C1 segment of cervical spinal cord (tissue), 14 donors: Measurements from ENCODE around the gene VRK3.
"Not testable (repeated sequence)": the region's sequence is repeated elsewhere in the genome, so short reads cannot be mapped to it uniquely, and the experiment has no call there.

Source experiments
- DNase-seq, 14 donors: peaks; one replicate each; lab custom pipeline; 2025; lab: John Stamatoyannopoulos, UW

Gene VRK3

DNA sequence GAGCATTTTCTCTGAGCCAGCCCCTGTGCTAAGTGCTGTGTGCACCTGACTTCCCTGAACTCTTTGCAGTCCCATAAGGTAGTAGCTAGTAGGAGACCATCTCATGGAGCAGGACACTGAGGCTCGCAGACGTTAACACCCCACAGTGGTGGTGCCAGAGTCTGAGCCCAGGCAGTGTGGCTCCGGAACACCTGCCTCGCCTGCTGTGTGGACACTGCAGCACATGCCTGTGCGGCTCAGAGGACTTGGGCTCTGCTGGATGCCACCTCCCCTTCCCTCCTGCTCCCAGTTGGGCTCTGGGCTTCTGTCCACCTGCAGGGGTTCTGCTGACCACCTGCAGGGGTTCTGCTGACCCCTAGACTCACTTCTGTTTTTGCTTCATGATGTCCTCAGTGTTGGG, 37.2 kb downstream of the VRK3 start:
- no peak for DNase-seq

GRCh38 chr19:49987159-49987698, 37.9 kb downstream of the VRK3 start:
- DNase-seq, result peak in 11 of 14 donors; percentile 6 to 74 (median 38)

DNA sequence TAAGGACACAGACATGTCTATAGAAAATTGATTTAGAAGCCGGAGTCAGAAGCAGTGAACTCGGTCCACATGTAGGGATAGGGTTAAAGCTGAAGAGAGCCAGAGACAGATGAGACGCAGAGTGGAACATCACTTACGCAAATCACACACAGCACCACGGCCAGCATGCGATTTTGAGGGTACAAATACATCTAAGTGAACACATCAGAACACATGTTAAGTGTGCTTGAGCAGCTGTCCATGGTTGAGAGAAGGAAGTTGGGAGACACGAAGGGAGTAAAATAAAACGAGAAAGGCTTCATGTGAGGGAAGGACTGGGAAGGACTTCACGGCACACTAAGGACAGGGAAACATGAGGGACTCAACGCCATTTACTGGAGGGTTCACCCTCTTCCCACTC, 38.8 kb downstream of the VRK3 start:
- no peak for DNase-seq

DNA sequence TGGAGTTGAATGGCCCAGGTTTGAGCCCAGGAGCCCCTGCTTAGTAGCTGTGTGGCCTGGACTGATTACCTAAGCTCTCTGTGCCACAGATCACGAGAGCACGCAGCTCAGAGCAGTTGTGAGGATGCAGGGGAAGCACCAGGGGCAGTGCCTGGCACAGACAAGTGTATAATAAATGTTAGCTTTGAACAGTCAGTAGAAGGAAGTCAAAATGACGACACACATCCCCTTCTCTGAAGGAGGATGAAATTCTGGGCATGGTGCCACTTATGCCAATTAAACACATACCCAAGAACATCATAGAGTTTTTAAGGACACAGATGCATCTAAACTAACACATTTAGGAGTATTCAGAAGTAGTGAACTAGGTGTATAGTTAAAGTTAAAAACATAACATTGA, 39.3 kb downstream of the VRK3 start:
- DNase-seq, result no peak

DNA sequence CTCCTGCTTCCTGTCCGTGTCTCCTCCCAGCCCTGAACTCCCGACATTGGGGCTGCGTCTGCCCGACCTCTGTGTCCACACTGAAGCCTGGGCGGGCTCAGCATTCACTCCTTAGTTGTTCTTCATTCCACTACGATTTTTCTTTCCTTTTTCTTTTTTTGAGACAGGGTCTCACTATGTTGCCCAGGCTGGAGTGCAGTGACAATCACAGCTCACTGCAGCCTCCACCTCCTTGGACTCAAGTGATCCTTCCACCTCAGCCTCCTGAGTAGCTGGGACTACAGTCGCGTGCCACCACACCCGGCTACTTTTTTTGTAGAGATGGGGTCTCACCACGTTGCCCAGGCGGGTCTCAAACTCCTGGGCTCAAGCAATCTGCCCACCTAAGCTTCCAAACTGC, 40.7 kb downstream of the VRK3 start:
- no peak for DNase-seq

DNA sequence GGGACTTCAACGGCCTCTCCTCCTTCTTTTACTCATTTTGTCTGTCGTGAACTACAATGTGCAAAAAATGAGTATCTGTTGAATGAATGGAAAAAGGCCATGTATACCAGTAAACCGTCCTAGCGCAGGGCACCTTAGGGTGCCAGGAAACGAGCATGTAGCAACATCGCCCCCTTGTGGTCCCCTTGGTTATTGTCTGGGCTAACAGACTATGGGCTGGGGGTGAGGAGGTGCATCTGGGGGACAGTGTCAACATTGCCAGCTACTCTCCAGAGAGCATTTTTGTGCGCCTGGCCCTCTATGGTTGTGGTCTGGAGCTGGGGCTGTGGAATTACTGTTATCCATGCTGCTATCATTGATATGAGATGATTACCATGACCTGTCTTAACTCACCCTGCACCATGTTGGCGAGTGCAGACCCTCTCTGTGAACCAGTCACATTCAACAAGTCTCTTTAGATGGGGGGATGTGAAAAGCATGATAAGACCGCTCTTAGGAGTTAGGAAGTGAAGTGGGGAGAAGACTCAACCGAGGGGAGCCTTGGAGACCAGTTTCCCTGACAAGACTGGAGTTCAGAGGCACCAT, 41.4 kb downstream of the VRK3 start:
- peak in 10 of 14 donors; percentile 4 to 47 (median 10) for DNase-seq

DNA sequence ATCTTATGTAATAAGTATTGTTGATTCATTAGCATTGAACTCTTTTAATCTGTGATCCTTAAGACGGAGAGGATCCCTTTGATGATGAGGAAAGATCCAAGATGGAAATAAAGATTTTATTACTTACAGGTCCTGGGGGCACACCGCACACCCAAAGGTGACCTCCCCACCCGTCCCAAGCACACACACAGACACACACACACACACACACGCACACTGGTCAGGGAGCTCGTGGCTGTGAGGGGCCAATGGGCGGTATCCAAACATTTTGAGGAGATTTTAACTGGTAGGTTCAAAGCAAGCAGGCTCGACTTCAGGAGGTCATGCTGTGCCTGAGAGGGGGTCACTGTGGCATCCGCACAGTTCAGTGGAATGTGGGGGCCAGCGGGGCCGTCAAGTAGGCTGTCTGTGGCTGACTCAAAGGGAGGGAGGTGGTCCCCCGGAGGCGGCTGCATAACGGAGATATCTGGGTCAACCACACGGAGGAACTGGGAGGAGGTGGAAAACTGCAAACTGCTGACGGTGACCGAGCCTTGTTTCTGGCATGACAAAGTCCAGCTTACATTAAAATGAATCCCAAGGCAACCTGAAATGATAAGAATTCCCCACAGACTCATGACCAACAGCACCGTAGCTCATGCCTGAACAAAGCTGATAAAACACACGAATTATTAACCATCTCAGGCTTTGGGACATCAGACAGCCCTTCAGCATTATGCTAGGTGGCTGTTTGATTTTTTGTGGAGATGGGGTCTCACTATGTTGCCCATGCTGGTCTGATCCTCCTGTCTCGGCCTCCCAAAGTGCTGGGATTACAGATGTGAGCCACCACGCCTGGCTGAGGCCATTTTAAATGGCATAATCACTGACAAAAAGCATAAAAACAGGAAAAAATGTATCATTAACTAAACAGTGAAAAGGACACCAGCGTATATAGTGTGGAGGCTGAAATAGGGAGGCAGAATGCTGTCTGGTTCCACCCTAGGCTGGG, 43.3 kb downstream of the VRK3 start:
- no peak for DNase-seq

DNA sequence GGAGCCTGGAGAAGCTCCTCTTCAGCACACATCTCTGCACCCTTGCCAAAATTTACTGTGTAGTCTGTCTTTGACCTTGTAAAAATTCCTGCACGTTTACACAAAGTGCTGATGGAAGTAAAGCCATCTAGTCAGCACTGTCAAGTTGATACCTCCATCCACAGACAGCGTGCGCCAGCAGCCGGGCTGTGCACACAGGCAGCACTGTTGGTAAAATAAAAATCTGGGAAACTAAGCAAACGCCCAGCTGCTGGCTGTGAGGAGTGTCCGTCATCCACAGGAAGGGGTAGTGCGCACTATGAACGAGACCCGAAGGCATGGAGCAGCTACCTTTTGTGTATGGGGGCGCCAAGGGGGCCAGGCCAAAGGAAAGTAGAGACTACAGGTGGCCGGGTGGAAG, 46.8 kb downstream of the VRK3 start:
- DNase-seq, result no peak

GRCh38 chr19:49977881-49978280, 47.3 kb downstream of the VRK3 start:
- DNase-seq, result no peak

- no peak for DNase-seq
Observed at GRCh38 chr19:49977076-49977475, 48.1 kb downstream of the VRK3 start.

DNA sequence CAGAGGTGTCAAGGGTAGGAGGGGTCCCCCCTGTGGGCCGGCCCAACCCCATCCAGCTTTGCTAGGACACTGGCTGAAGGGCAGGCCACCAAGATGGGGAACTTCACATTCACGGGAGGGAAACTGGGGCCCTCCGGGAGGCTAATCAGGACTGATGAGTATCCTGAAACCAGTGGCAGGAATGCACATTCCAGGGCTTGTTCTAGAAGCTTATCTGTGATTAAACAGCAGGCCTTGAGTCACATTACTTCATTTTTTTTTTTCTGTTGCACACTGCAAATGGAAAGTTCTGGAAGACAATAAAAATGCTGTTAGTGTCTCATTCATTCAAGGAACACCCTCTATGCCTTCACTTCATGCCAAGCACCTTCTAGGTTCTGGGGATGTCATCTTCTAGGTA, 48.7 kb downstream of the VRK3 start:
- no peak for DNase-seq

GRCh38 chr19:49975051-49975450, 50.1 kb downstream of the VRK3 start:
- DNase-seq, result no peak

DNA sequence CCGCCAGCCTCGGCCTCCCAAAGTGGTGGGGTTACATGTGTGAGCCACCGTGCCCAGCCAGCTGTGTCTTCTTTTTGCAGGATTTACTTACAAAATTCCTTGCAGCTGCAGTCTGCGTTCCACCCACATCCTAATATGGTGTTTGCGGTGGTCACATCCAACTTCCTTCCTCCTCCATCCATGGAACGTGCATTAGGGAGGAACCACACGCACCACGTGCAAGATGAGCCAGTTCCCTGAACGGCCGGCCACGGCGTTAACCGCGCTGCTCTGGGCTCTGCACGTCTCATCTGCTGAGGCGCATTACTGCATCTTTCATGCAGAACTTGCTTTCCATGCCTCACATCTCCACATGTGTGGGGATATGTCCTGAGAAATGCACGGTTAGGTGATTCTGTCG, 51.2 kb downstream of the VRK3 start:
- DNase-seq, result no peak

DNA sequence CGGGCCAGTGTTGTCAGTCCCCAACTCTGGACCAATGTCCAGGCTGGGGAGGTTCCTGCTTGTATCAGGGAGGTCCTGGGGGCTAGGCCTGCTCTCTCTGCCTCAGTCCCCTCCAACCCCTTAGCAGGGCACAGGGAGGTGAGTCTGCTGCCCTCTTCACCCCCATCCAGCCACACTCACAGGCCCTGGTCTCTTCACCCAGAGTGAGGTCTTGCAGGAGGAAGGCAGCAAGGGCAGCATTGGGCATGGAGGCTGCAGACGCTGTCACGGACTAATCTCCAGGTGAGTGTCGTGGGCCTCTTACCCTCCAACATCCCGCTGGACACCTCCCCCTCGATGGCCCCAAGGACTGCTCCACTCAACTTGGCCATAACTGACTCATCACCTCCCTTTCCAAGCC, 52.3 kb downstream of the VRK3 start:
- DNase-seq, result no peak

- no peak for DNase-seq
Observed at GRCh38 chr19:49971991-49972411, 53.2 kb downstream of the VRK3 start.

GRCh38 chr19:49969355-49969754, 55.8 kb downstream of the VRK3 start:
- peak in 3 of 14 donors; percentile 8 to 32 (median 13) for DNase-seq

DNA sequence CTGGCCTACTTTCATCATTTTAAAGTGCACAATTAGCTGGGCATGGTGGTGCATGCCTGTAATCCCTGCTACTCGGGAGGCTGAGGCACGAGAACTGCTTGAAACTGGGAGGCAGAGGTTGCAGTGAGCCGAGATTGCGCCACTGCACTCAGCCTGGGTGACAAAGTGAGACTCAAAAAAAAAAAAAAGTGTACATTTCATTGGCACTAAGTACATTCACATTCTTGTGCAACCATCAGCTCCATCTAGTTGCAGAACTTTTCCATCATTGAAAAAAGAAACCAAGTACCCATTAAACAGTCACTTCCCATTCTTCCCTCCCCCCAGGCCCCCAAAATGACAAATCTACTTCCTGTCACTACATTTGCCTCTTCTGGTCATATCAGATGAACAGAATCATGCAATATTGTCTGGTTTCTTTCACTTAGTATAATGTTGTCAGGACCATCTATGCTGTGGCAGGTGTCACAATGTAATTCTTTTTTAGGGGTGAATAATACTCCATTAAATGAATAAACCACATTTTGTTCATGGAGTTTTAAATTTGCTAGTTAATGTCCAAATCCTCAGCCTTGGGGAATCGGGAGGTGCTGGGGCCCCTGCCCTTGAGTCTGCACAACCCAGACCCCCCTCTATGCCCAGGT, 56.8 kb downstream of the VRK3 start:
- no peak for DNase-seq

GRCh38 chr19:49960980-49961379, 64.2 kb downstream of the VRK3 start, which contains the start of gene SIGLEC11:
SIGLEC11 (minus strand) TSS chr19:49961172; CDS start chr19:49961081, 91 bp downstream.
- DNase-seq, result not testable (repeated sequence)

GRCh38 chr19:49959892-49960291, 65.3 kb downstream of the VRK3 start:
- not testable (repeated sequence) for DNase-seq

DNA sequence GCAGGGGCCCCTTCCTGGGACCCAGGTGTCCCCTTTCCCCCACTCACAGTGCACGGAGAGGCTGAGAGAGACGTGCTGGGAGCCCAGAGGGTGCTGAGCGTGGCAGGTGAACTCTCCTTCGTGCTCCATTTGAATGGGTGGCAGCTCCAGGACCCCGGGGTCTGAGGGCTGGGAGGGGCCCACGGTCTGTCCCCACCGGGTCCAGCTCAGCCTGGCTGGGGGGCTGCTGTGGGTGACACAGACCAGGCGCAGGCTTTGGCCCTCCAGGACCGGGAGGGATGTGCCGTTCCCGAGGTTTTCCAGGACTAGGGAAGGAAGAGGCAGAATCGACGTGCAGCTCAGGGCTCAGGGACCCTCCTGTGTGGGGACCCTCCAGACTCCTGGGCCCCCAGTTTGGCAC, 66.6 kb downstream of the VRK3 start:
- DNase-seq, result not testable (repeated sequence)

DNA sequence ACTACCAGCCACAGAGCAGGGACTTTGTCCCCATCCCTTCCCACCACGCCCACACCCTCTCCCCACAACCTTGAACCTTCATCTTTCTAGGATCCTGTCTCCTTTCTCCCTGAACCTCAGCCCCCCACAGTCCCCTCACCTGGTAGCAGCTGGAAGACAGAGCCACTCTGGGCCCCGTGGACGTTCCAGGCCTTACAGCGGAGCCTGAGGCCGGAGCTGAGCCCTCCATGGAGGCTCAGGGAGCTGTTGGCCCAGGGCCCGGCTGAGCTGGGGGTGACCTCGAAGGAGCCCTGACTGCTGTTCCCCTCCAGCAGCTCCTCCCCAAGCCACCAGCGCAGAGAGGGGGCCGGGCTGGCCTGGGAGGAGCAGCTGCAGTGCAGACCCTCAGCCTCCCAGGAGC, 67.0 kb downstream of the VRK3 start:
- not testable (repeated sequence) for DNase-seq
